ENCODE data around the gene PCYT1A. TPM values are rescaled to one million over a fixed set of nuclear protein-coding genes. Genes with fewer than 3 reads are reported as not detected.

The PCYT1A gene
- total and polyA plus RNA-seq, 2 of the 13 experiments (the other 11 are each of a cell fraction or from before 2014, with no cell fraction given): 26.4 to 45.3 TPM

DNA sequence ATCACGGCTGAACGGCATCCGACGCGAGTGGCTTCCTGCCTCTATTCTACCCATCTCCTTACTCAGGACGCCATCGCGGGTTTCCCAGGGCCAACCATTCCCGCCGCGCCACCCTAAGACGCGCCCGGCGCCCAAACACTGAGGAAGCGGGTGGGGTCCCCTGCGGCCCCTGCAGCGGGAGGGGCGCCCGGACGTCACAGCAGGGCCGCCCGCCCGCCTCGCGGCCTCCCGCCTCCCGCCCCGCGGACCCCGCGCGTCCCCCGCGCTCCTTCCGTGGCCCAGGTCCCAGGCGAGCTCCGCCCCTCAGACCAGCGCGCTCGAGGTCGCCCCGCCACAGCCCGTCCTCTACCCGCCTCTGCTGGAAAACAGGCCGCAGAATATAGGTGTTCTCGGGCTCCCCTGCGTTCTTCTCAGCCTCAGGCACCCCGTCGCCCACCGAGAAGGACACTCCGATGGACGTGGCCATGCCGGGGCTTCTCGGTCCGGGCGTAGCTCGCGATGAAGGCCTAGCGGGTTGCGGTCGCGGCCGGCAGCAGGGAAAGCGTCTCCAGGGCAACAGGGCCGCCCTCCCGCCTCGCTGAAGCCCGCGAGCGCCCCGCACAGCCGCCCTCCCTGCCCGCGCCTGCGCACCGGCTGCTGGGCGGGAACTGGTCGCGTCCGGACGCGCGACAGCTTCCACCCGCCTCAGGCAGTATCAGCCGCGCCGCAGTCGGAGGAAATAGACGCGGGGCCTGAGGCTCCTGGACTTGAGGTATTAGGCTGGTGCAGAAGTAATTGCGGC is 30.4 kb upstream of the PCYT1A start, which contains the start of gene DYNLT2B (continued):
- TF ChIP-seq SYNCRIP (IDR thresholded peaks at IDR 0.05; ENCODE audit: insufficient read depth, low read depth, low read length): no peak
- peak; percentile 63 to 89 for TF ChIP-seq POLR2A (IDR thresholded peaks at IDR 0.05; ENCODE audit: insufficient read depth in 1 of 2, low read depth in 2 of 2, low read length in 2 of 2)
- TF ChIP-seq STAT5B (CRISPR knock-in tag; IDR thresholded peaks at IDR 0.05): no peak; the same call in 1 of the 2 replicates
- TF ChIP-seq ZFP37 (CRISPR knock-in tag; IDR thresholded peaks at IDR 0.05; ENCODE audit: borderline replicate concordance): no peak
- TF ChIP-seq SNAPC4 (CRISPR knock-in tag; IDR thresholded peaks at IDR 0.05): no peak
- 0 out of 2 replicates have a peak, but pooled peaks have one; percentile 57 for TF ChIP-seq ZNF703 (CRISPR knock-in tag; IDR thresholded peaks at IDR 0.05; ENCODE audit: borderline replicate concordance)
- TF ChIP-seq ZNF20 (CRISPR knock-in tag; IDR thresholded peaks at IDR 0.05): no peak
- TF ChIP-seq ZNF629 (CRISPR knock-in tag; conservative IDR thresholded peaks at IDR 0.05): no peak; the same call in 1 of the 2 replicates
- peak; percentile 83; the same call in 1 of the 2 replicates for TF ChIP-seq CHCHD3 (CRISPR knock-in tag; IDR thresholded peaks at IDR 0.05)
- TF ChIP-seq ZNF747 (CRISPR knock-in tag; IDR thresholded peaks at IDR 0.05; ENCODE audit: borderline replicate concordance): peak; percentile 65; the same call in 1 of the 2 replicates
- no peak for TF ChIP-seq RBAK (CRISPR knock-in tag; IDR thresholded peaks at IDR 0.05)
- peak; percentile 66 for TF ChIP-seq NR2C2 (CRISPR knock-in tag; IDR thresholded peaks at IDR 0.05; ENCODE audit: borderline replicate concordance)
- TF ChIP-seq EP300 (IDR thresholded peaks at IDR 0.05; ENCODE audit: low read depth in 2 of 2, low read length in 2 of 2): no peak
- no peak for TF ChIP-seq EP300 (CRISPR knock-in tag; IDR thresholded peaks at IDR 0.05; ENCODE audit: borderline replicate concordance)
- TF ChIP-seq ZNF251 (CRISPR knock-in tag; IDR thresholded peaks at IDR 0.05): no peak
- TF ChIP-seq ZNF7 (CRISPR knock-in tag; IDR thresholded peaks at IDR 0.05): no peak
- TF ChIP-seq FOXP1 (IDR thresholded peaks at IDR 0.05): no peak
- no peak for TF ChIP-seq FOXP1 (CRISPR knock-in tag; IDR thresholded peaks at IDR 0.05)
- TF ChIP-seq ZNF543 (CRISPR knock-in tag; IDR thresholded peaks at IDR 0.05): 0 out of 2 replicates have a peak, but pooled peaks have one; percentile 19
- TF ChIP-seq ZNF317 (CRISPR knock-in tag; IDR thresholded peaks at IDR 0.05): no peak
- peak; percentile 27 for TF ChIP-seq SP5 (CRISPR knock-in tag; IDR thresholded peaks at IDR 0.05; ENCODE audit: borderline replicate concordance, low read depth)
- no peak for TF ChIP-seq LCORL (IDR thresholded peaks at IDR 0.05)
- no peak for TF ChIP-seq LCORL (CRISPR knock-in tag; IDR thresholded peaks at IDR 0.05)
- TF ChIP-seq ZNF879 (CRISPR knock-in tag; IDR thresholded peaks at IDR 0.05): peak; percentile 83; the same call in 1 of the 2 replicates
- TF ChIP-seq RBM39 (IDR thresholded peaks at IDR 0.05; ENCODE audit: low read depth, low read length, poor library complexity, severe bottlenecking): no peak
- TF ChIP-seq CENPX (CRISPR knock-in tag; IDR thresholded peaks at IDR 0.05): no peak
- TF ChIP-seq ZNF329 (CRISPR knock-in tag; IDR thresholded peaks at IDR 0.05; ENCODE audit: low read depth): 0 out of 2 replicates have a peak, but pooled peaks have one; percentile 43
